GM21528 (cell line): ENCODE data around the gene ARHGEF17.

Experiments
- ATAC-seq: cut with Tn5 transposase; IDR thresholded peaks from one replicate; pipeline ENCODE4 v1.9.1; 2021; ENCODE audit warnings: mild to moderate bottlenecking, moderate library complexity; ENCODE audit not compliant: unreplicated experiment, low FRiP score

Gene ARHGEF17

GRCh38 chr11:73290536-73290935 lies 17.5 kb upstream of the ARHGEF17 start:
- no peak for ATAC-seq

GRCh38 chr11:73291196-73291595 lies 16.9 kb upstream of the ARHGEF17 start:
- no peak for ATAC-seq

DNA sequence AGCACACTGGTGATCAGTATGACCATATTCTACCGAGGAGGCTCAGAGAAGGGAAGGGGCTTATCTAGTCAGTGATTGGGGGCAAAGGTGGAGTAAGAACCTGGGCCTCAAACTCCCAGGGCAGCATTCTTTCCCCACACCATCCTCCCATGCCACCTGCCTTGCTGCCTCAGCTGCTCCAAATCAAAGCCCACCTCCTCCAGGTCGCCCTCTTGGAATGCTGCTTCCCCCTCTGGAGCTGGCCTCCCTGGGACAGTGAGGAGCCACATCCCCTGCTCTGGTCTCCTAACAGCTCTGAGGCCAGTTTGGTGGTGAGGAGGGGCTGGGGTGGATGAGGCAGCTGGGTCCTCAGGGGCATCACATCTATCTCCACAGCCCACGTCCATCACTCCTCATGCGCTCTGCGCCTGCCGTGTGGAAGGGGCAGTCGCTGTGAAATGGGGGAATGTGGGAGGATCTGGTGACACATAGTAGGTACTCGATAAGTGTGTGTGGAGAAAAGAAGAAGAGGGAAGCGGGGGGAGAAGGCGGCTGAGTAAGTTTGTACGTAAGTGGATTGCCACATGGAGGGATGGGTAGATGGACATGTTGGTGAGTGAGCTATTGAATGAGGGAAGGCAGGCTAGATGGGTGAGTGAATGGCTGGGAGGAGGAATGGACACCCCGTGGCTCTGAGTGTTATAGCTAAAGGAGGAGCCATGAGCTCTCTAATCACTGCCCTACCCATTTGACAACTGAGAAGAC lies 16.1 kb upstream of the ARHGEF17 start:
- no peak for ATAC-seq

GRCh38 chr11:73292525-73292894 lies 15.6 kb upstream of the ARHGEF17 start:
- no peak for ATAC-seq

GRCh38 chr11:73293356-73293936 lies 14.6 kb upstream of the ARHGEF17 start:
- ATAC-seq, result no peak

GRCh38 chr11:73294604-73295003 lies 13.5 kb upstream of the ARHGEF17 start:
- ATAC-seq, result no peak

GRCh38 chr11:73295241-73295995 lies 12.7 kb upstream of the ARHGEF17 start:
- ATAC-seq, result no peak

GRCh38 chr11:73295996-73296318 lies 12.1 kb upstream of the ARHGEF17 start:
- no peak for ATAC-seq

- no peak for ATAC-seq
Observed at GRCh38 chr11:73296501-73297230, 11.4 kb upstream of the ARHGEF17 start.

- ATAC-seq, result no peak
Observed at GRCh38 chr11:73297231-73297590, 10.9 kb upstream of the ARHGEF17 start.

DNA sequence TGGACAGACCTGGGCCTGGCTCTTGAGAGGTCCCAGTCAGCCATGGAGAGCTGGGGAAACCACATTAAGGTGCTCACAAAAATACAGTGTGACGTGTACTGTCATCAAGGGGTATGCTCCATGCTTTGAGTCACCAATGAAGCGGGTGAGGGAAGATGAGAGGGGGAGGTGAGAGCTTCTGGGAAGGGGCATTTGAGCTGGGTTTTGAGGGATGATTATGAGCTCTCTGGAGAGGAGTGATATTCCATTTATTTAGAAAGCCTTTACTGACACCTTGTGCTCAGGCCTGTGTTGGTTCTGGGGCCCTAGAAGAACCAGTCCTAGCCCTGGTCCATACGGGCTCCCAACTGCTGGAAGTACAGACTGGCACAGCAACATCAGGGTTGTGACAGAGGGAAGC lies 10.4 kb upstream of the ARHGEF17 start:
- no peak for ATAC-seq

DNA sequence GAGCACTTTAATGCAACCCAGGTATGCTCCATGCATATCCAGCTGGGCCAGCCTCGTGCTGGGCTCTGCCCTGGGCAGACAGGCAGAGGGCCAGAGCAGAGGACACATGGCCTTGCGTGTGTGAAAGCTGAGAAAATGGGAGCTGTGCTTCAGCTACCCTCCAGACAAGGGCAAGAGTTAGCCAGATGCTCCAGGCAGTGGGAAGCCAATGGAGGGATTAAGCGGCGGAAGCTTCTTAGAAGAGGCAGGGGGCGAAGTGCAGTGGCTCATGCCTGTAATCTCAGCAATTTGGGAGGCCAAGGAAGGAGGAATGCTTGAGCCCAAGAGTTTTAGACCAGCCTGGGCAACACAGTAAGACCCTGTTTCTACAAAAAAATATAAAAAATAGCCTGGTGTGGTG lies 9.8 kb upstream of the ARHGEF17 start:
- ATAC-seq, result no peak

- ATAC-seq, result no peak
Observed at GRCh38 chr11:73299751-73300150, 8.3 kb upstream of the ARHGEF17 start.

DNA sequence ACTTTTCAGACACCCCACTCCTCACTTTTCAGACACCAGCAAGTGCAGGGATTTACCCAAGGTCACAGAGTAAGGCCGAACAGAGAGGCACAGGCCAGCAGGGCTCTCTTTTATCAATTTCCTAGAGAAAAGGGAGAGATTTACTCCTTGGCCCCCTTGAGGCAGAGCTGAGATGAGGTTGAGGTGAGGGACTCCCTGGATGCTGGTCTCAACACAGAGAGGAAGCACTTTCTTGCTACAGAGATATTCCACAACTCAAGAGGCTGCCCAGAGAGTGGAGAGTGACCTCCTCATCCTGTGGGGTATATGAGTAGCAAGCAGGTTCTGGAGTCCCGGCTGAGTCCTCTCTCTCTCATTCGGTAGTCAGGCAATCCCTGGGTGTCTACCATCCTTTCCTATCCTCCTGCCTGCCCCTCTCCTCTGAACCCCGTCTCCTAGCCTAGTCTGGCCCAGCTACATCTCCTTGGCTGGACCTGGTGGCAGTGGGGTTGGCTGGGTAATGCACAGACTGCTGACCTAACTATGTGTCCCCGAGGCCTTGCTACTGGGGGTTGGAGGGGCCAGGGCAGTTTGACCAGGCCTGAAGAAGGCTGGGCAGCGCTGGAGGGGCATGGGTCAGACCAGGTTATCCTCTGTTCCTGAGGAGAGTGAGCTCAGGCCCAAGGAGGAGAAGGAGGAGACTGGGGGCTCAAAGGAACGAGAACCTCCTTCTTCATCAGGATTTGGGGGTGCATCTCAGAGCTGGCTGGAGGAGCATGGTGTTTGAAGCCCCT lies 1.8 kb upstream of the ARHGEF17 start:
- ATAC-seq, result no peak

DNA sequence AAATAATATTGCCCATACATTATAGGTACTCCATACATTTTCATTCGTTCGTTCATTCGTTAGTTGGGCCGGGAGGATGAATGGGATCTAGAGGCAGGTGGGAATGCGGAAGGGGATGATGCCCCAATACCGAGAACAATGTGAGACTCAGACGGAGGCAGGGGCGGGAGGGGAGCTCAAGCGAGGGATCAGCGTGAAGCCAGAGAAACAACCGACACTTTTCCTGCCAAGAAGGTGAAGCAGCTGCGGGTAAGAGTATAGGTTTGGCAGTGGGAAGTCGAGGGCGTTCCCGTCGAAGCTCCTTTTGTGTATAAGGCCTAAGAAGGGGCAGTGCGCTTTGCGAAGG lies 1.1 kb upstream of the ARHGEF17 start:
- ATAC-seq, result no peak

DNA sequence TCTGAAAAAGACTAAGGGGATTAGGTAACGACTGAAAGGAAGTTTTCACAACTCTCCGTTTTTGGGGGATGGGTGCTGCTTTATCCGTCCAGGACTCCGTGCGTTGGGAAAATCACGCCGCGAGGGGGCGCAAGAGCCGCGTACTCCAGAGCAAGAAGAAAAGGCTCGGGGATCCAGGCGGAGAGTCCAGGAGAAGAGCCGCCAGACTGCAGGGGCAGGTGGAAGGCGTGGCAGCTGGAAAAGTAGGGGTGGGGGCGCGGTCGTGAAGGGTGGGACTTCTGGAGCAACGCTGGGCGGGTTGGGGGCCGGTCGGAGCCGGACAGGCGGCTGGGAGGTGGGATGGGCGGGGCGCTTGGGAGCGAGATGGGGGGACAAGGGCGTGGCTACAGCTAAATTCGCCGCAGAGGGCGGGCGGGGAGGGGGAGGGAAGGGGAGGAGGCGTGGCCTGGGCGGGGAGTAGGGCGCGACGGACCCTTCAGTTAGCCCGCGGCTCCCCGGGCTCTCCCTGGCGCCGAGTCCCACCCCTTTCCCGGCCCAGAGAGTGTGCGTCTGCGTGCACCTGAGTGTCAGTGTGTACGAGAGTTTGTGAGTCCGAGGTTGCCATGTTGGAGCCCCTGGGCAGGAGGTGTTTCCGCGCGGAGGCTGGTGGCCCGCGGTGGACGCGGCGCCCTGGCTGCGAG lies 613 bp upstream of the ARHGEF17 start:
- peak; percentile 46 for ATAC-seq

GRCh38 chr11:73308961-73309919 lies 1.2 kb downstream of the ARHGEF17 start:
- no peak for ATAC-seq

DNA sequence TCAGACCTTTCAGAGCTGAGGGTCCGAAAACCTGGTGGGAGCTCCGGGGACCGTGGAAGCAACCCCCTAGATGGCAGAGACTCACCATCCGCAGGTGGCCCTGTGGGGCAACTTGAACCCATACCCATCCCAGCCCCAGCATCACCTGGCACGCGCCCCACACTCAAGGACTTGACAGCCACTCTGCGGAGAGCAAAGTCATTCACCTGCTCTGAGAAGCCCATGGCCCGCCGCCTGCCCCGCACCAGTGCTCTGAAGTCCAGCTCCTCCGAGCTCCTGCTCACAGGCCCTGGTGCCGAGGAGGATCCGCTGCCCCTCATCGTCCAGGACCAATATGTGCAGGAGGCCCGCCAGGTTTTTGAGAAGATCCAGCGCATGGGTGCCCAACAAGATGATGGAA lies 2.0 kb downstream of the ARHGEF17 start:
- no peak for ATAC-seq
